ENCODE measurements around the gene LETM1.

DNA sequence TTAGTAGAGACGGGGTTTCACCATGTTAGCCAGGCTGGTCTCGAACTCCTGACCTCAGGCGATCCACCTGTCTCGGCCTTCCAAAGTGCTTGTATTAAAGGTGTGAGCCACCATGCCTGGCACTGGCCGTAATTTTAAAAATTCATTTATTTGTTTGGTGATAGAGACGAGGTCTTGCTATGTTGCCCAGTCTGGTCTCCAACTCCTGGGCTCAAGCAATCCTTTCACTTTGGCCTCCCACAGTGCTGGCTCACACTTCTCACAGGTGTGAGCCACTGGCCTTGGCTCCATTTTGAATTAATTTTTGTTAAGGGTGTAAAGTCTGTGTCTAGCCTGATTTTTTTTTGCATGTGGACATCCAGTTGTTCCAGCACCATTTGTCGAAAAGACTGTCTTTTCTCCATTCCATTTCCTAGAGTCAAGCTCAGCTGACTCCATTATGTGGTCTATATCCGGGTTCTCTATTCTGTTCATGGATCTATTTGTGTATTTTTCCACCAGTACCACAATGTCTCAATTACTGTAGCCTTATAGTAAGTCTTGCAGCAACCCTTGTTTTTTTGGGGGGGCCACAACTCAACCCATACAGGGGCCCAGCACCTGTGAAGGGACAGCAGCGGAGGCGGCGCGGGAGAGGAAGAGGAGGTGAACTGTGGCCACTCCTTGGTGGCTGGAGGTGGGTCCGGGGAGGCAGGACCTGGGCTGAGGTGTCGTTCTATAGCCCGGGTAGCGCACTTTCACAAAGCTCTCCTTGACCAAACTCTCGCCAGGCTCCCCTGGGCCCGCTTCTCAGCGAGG, 13.8 kb upstream of the LETM1 start:
- TF ChIP-seq CTCF (IDR thresholded peaks at IDR 0.05 in 8 of 11, conservative IDR thresholded peaks at IDR 0.05 in 3 of 11) (no peak), POLR2A (IDR thresholded peaks at IDR 0.05) (no peak), POLR2AphosphoS5 (IDR thresholded peaks at IDR 0.05) (no peak)
